GM12864 (cell line): ENCODE measurements around the gene LARP4B.

Source experiments
- DNase-seq: peaks from one replicate; pipeline ENCODE4 v3.0.0-alpha.2; 2011; ENCODE audit warnings: low read depth
- H3K4me3 ChIP-seq: 2 replicates; pipeline ENCODE4 v1.5.1; 2011; ENCODE audit warnings: mild to moderate bottlenecking, low read depth, low read length, control low read depth
- CTCF ChIP-seq: IDR thresholded peaks from 2 replicates; pipeline ENCODE4 v1.5.1; 2011; ENCODE audit warnings: low read depth, mild to moderate bottlenecking, moderate library complexity, low read length, control low read depth, inconsistent platforms; ENCODE audit errors: missing control alignments

LARP4B gene

GRCh38 chr10:871951-872403 lies 59.5 kb downstream of the LARP4B start:
- no peak overlapping the region for H3K4me3 ChIP-seq
- no peak for TF ChIP-seq CTCF
- DNase-seq = no peak

GRCh38 chr10:870564-871166 lies 60.8 kb downstream of the LARP4B start:
- H3K4me3 ChIP-seq = no peak overlapping the region
- DNase-seq = no peak
- TF ChIP-seq CTCF = no peak

GRCh38 chr10:869171-869570 lies 62.3 kb downstream of the LARP4B start:
- no peak for TF ChIP-seq CTCF
- no peak for DNase-seq
- no peak overlapping the region for H3K4me3 ChIP-seq

GRCh38 chr10:867807-868206 lies 63.7 kb downstream of the LARP4B start:
- TF ChIP-seq CTCF = no peak
- DNase-seq = no peak
- H3K4me3 ChIP-seq = no peak overlapping the region

GRCh38 chr10:866577-866941 lies 64.9 kb downstream of the LARP4B start:
- no peak for TF ChIP-seq CTCF
- no peak for DNase-seq
- no peak overlapping the region for H3K4me3 ChIP-seq

- no peak for TF ChIP-seq CTCF
- no peak overlapping the region for H3K4me3 ChIP-seq
- no peak for DNase-seq
Measured at GRCh38 chr10:865924-866576, 65.5 kb downstream of the LARP4B start.

GRCh38 chr10:865257-865656 lies 66.2 kb downstream of the LARP4B start:
- no peak overlapping the region for H3K4me3 ChIP-seq
- TF ChIP-seq CTCF = peak; percentile 10
- DNase-seq = no peak
